Measurements from ENCODE around the gene GHRHR. TPM values are rescaled to one million over a fixed set of nuclear protein-coding genes. Genes with fewer than 3 reads are reported as not detected.

Gene GHRHR
- total and polyA plus RNA-seq, 9 donors = not detected

- WGBS, 3 donors = 69 to 75% (median 72%) methylated on average over 7 of the region's 7 CpGs
Observed at GRCh38 chr7:31017032-31017675, 53.4 kb downstream of the GHRHR start.

GRCh38 chr7:31017721-31018120, 54.0 kb downstream of the GHRHR start:
- Histone ChIP-seq H3K27ac (no peak overlapping the region), H3K36me3 (no peaks in the 10 kb centered on the region), H3K27me3 (no peaks in the 10 kb centered on the region), H3K4me1 (ENCODE audit: insufficient read depth) (no peaks in the 10 kb centered on the region), H3K9me3 (no peaks in the 10 kb centered on the region), H3K4me3 (no peak overlapping the region)
- no peak for DNase-seq
- TF ChIP-seq POLR2A (IDR thresholded peaks at IDR 0.05) = no peak
- TF ChIP-seq EP300 (IDR thresholded peaks at IDR 0.05) = no peak
- TF ChIP-seq CTCF (IDR thresholded peaks at IDR 0.05) = no peak
- intact Hi-C loops (cut with DNase I) = no loop called here
- WGBS, 3 donors = 83 to 88% (median 84%) methylated on average over 5 of the region's 5 CpGs

More at GRCh38 chr7:31017032-31017675, 53.4 kb downstream of the GHRHR start:
- Histone ChIP-seq H3K36me3 (no peaks in the 10 kb centered on the region), H3K27me3 (no peaks in the 10 kb centered on the region), H3K27ac (no peak overlapping the region), H3K4me1 (ENCODE audit: insufficient read depth) (no peaks in the 10 kb centered on the region), H3K4me3 (no peak overlapping the region), H3K9me3 (no peaks in the 10 kb centered on the region)
- no peak for DNase-seq
- intact Hi-C loops (cut with DNase I) = no loop called here
- no peak for TF ChIP-seq CTCF (IDR thresholded peaks at IDR 0.05)
- no peak for TF ChIP-seq EP300 (IDR thresholded peaks at IDR 0.05)

- TF ChIP-seq POLR2A (IDR thresholded peaks at IDR 0.05) (no peak), CTCF (IDR thresholded peaks at IDR 0.05) (no peak), EP300 (IDR thresholded peaks at IDR 0.05) (no peak)
- DNase-seq = no peak
- 76 to 100% (median 89%) methylated on average over 1 of the region's 1 CpG for WGBS, 3 donors
- Histone ChIP-seq H3K4me1 (ENCODE audit: insufficient read depth) (no peaks in the 10 kb centered on the region), H3K9me3 (no peaks in the 10 kb centered on the region), H3K4me3 (no peak overlapping the region), H3K27me3 (no peaks in the 10 kb centered on the region), H3K27ac (no peak overlapping the region), H3K36me3 (no peaks in the 10 kb centered on the region)
- intact Hi-C loops (cut with DNase I) = no loop called here
Observed at GRCh38 chr7:31019509-31019908, 55.8 kb downstream of the GHRHR start.

GRCh38 chr7:31020161-31020560, 56.4 kb downstream of the GHRHR start:
- no peak overlapping the region for H3K27ac ChIP-seq
- H3K9me3 ChIP-seq = no peaks in the 10 kb centered on the region
- TF ChIP-seq EP300 (IDR thresholded peaks at IDR 0.05) (no peak), CTCF (IDR thresholded peaks at IDR 0.05) (no peak), POLR2A (IDR thresholded peaks at IDR 0.05) (no peak)
- intact Hi-C loops (cut with DNase I) = no loop called here
- DNase-seq = no peak
- no peaks in the 10 kb centered on the region for H3K4me1 ChIP-seq (ENCODE audit: insufficient read depth)
- H3K4me3 ChIP-seq = no peak overlapping the region
- WGBS, 3 donors = 91 to 95% (median 91%) methylated on average over 3 of the region's 3 CpGs
- no peaks in the 10 kb centered on the region for H3K36me3 ChIP-seq
- H3K27me3 ChIP-seq = no peaks in the 10 kb centered on the region
